Stomach (tissue), 9 donors: ENCODE measurements around the gene KDM4B. TPM values are rescaled to one million over a fixed set of nuclear protein-coding genes. Genes with fewer than 3 reads are reported as not detected.
"Not testable (repeated sequence)": the region's sequence is repeated elsewhere in the genome, so short reads cannot be mapped to it uniquely, and the experiment has no call there.

Source experiments
- DNase-seq, 2 donors: peaks; one replicate each; pipeline versions ENCODE4 v3.0.0 to v3.0.0-alpha.2; 2013 to 2019
- H3K27ac ChIP-seq, 5 donors: fragments of 200-600 bp in 4 of 5; sonication (generic) in 4 of 5; one replicate each; pipeline ENCODE4 v1.5.1; 2013 to 2019; ENCODE audit warnings: mild to moderate bottlenecking in 1 of 5, moderate library complexity in 1 of 5
- H3K27me3 ChIP-seq, 3 donors: fragments of 200-600 bp; sonication (generic); one replicate each; pipeline ENCODE4 v1.5.1; 2017 to 2019; ENCODE audit warnings: mixed run types in 1 of 3
- H3K36me3 ChIP-seq, 4 donors: fragments of 200-600 bp; sonication (generic); 1 replicate in 3 of 4; 2 replicates in 1 of 4; pipeline ENCODE4 v1.5.1; 2016 to 2019
- H3K4me1 ChIP-seq, 4 donors: fragments of 200-600 bp; sonication (generic); one replicate each; pipeline ENCODE4 v1.5.1; 2016 to 2019
- H3K4me3 ChIP-seq, 4 donors: fragments of 200-600 bp; sonication (generic) in 3 of 4; one replicate each; pipeline ENCODE4 v1.5.1; 2016 to 2019; ENCODE audit warnings: mild to moderate bottlenecking in 1 of 4
- H3K9me3 ChIP-seq, 4 donors: fragments of 200-600 bp; sonication (generic); one replicate each; pipeline ENCODE4 v1.5.1; 2016 to 2019
- CTCF ChIP-seq, 7 experiments: fragments of 450-650 bp in 4 of 7; fragments of 200-600 bp in 3 of 7; sonication (generic) in 3 of 7; IDR thresholded peaks; one replicate each; pipeline ENCODE4 v1.5.1; 2016 to 2019; ENCODE audit warnings: antibody characterized with exemption in 7 of 7, control low read depth in 2 of 7, mild to moderate bottlenecking in 1 of 7
- EP300 ChIP-seq: sonication (generic); formaldehyde crosslinking; IDR thresholded peaks from one replicate; pipeline ENCODE4 v1.6.1; 2017; ENCODE audit warnings: antibody characterized with exemption
- POLR2A ChIP-seq, 4 donors: fragments of 450-650 bp; IDR thresholded peaks; one replicate each; pipeline ENCODE4 v1.6.1; 2016; ENCODE audit warnings: antibody characterized with exemption in 4 of 4, control low read depth in 2 of 4, mild to moderate bottlenecking in 1 of 4, moderate library complexity in 1 of 4
- POLR2AphosphoS5 ChIP-seq, 3 donors: sonication (generic); formaldehyde crosslinking; IDR thresholded peaks; one replicate each; pipeline ENCODE4 v1.6.1; 2016; ENCODE audit warnings: antibody characterized with exemption in 3 of 3
- WGBS, 5 donors: extraction: QIAGEN DNeasy Blood & Tissue Kit in 3 of 5; methylation state at CpG; one replicate each; pipeline versions ENCODE4 v1.1.5 to v1.1.7; 2013 to 2018; 5-methylcytosine and 5-hydroxymethylcytosine counted together
- intact Hi-C: fragments of 100-400 bp; cut with DNase I; formaldehyde crosslinking; loops from one replicate; pipeline ENCODE4 v1.15.1; 2023; ENCODE audit warnings: low total_unique reads
- polyA plus RNA-seq, 3 donors: library from polyadenylated mRNA; stranded (reverse); fragments of 200-250 nt; gene quantifications; one replicate each; pipeline ENCODE4 v1.2.3, GENCODE V29; 2013
- total RNA-seq, 5 donors: library from RNA; depleted of rRNA; stranded (reverse); fragments of >200 nt; gene quantifications; one replicate each; pipeline versions ENCODE4 v1.1.0 to v1.2.3, GENCODE V29; 2014 to 2016
- donor health status: healthy with polysubstance abuse.
- donor health status: Bipolar disorder and iron deficiency.
- donor health status: healthy.

KDM4B gene
- total and polyA plus RNA-seq, 8 donors, result 5.2 to 202 (median 29.4) TPM

- no peak overlapping the region for H3K27ac ChIP-seq
These were observed 223.7 kb downstream of the KDM4B start for GRCh38 chr19:5192568-5192967.

GRCh38 chr19:5193192-5193591 is 224.3 kb downstream of the KDM4B start:
- Histone ChIP-seq H3K4me3 (no peak overlapping the region), H3K27ac (no peak overlapping the region), H3K9me3 (no peaks in the 10 kb centered on the region), H3K27me3 (no peaks in the 10 kb centered on the region), H3K4me1 (no peaks in the 10 kb centered on the region), H3K36me3 (no peaks in the 10 kb centered on the region)
- intact Hi-C loops, result no loop called here
- 32 to 63% (median 36%) methylated on average over 7 of the region's 7 CpGs for WGBS, 5 donors
- TF ChIP-seq POLR2A (IDR thresholded peaks at IDR 0.05) (no peak), EP300 (no peak)
- peak in 1 of 2 donors; percentile 40 for DNase-seq

More at GRCh38 chr19:5192568-5192967, 223.7 kb downstream of the KDM4B start:
- WGBS, 5 donors, result 73 to 86% (median 78%) methylated on average over 5 of the region's 5 CpGs
- intact Hi-C loops, result no loop called here
- no peaks in the 10 kb centered on the region for H3K36me3 ChIP-seq
- no peak overlapping the region for H3K4me3 ChIP-seq
- no peaks in the 10 kb centered on the region for H3K4me1 ChIP-seq
- no peak for DNase-seq
- no peaks in the 10 kb centered on the region for H3K9me3 ChIP-seq
- TF ChIP-seq CTCF (IDR thresholded peaks at IDR 0.05), result no peak
- no peak for TF ChIP-seq POLR2A (IDR thresholded peaks at IDR 0.05)
- TF ChIP-seq POLR2AphosphoS5 (IDR thresholded peaks at IDR 0.05), result no peak
- TF ChIP-seq EP300, result no peak
- no peaks in the 10 kb centered on the region for H3K27me3 ChIP-seq

GRCh38 chr19:5194641-5195040 is 225.7 kb downstream of the KDM4B start:
- H3K9me3 ChIP-seq, result peaks cover 0 to 2% (median 0%) of the 10 kb centered on the region in 4 donors
- no peak overlapping the region for H3K4me3 ChIP-seq
- TF ChIP-seq EP300 (no peak), POLR2A (IDR thresholded peaks at IDR 0.05) (no peak), POLR2AphosphoS5 (IDR thresholded peaks at IDR 0.05) (no peak), CTCF (IDR thresholded peaks at IDR 0.05) (no peak)
- no peaks in the 10 kb centered on the region for H3K27me3 ChIP-seq
- intact Hi-C loops, result no loop called here
- H3K4me1 ChIP-seq, result no peaks in the 10 kb centered on the region
- H3K27ac ChIP-seq, result no peak overlapping the region
- H3K36me3 ChIP-seq, result no peaks in the 10 kb centered on the region
- DNase-seq, result no peak
- WGBS, 5 donors, result 90 to 97% (median 93%) methylated on average over 4 of the region's 4 CpGs

GRCh38 chr19:5195587-5195986 is 226.7 kb downstream of the KDM4B start:
- H3K4me3 ChIP-seq, H3K36me3 ChIP-seq, H3K27me3 ChIP-seq, intact Hi-C loops, H3K27ac ChIP-seq, H3K4me1 ChIP-seq, DNase-seq, H3K9me3 ChIP-seq: not testable (repeated sequence)
- 61 to 81% (median 77%) methylated on average over 3 of the region's 3 CpGs for WGBS, 5 donors

- Histone ChIP-seq H3K36me3 (no peaks in the 10 kb centered on the region), H3K27me3 (no peaks in the 10 kb centered on the region), H3K4me1 (no peaks in the 10 kb centered on the region), H3K4me3 (no peak overlapping the region), H3K9me3 (peaks cover 7 to 22% (median 19%) of the 10 kb centered on the region in 4 donors), H3K27ac (no peak overlapping the region)
- intact Hi-C loops, result no loop called here
- DNase-seq, result no peak
- TF ChIP-seq POLR2AphosphoS5 (IDR thresholded peaks at IDR 0.05) (no peak), EP300 (no peak), POLR2A (IDR thresholded peaks at IDR 0.05) (no peak), CTCF (IDR thresholded peaks at IDR 0.05) (no peak)
- 89 to 97% (median 94%) methylated on average over 4 to 5 of the region's 5 CpGs for WGBS, 5 donors
These were observed 227.9 kb downstream of the KDM4B start for GRCh38 chr19:5196832-5197231.
